H1 (cell line): Measurements from ENCODE around the gene METAP1D. TPM values are rescaled to one million over a fixed set of nuclear protein-coding genes. Genes with fewer than 3 reads are reported as not detected.
A peak's percentile ranks its signal among the peaks of the same experiment; 100 is the strongest.

Experiments
- ASH2L ChIP-seq: fragments of 200-600, 300-600 bp; sonication (generic); IDR thresholded peaks from one replicate; pipeline ENCODE4 v1.7.1; 2017; ENCODE audit warnings: low read length
- BACH1 ChIP-seq: IDR thresholded peaks from 2 replicates; pipeline ENCODE4 v1.6.1; 2012; ENCODE audit warnings: low read length, improper control_type of control experiment
- SUZ12 ChIP-seq: fragments of 200-600 bp; sonication (generic); IDR thresholded peaks from 2 replicates; pipeline ENCODE4 v1.6.1; 2012; ENCODE audit warnings: mild to moderate bottlenecking, inconsistent platforms, low read length, moderate library complexity, mixed read lengths
- polyA plus RNA-seq, 7 experiments: library from polyadenylated mRNA; depleted of rRNA in 3 of 7; stranded (reverse) in 5 of 7; unstranded in 2 of 7; fragments of >200 nt in 5 of 7; fragments of 200-250 nt in 2 of 7; gene quantifications; 1 replicate in 5 of 7; 2 replicates in 1 of 7; 4 replicates in 1 of 7; pipeline versions ENCODE4 v1.2.1 to v1.2.3, GENCODE V29; 2011 to 2013; ENCODE audit warnings: missing spikeins in 2 of 7, mixed read lengths in 2 of 7
- total RNA-seq: library from RNA; stranded (reverse); fragmentation: NEBNext Ultra II Directional; extraction: Animal tissue kit (Norgen Biotek cat#: 25700); gene quantifications from 2 replicates; pipeline ENCODE4 v1.2.1, GENCODE V29; 2021
- TF ChIP-seq, protein P1 (sequence below): fragments of 300-600 bp; sonication (generic); IDR thresholded peaks from 2 replicates; pipeline ENCODE4 v1.7.1; 2012; ENCODE audit warnings: low read length, moderate library complexity, mild to moderate bottlenecking, inconsistent platforms; ENCODE audit not compliant: insufficient replicate concordance

METAP1D gene
- total and polyA plus RNA-seq, 2 of the 8 experiments (the other 6 are each of a cell fraction or from before 2014, with no cell fraction given) = 3.9 to 6.2 TPM

GRCh38 chr2:172109988-172110811 lies 110.4 kb downstream of the METAP1D start (continued):
- TF ChIP-seq, protein P1, sequence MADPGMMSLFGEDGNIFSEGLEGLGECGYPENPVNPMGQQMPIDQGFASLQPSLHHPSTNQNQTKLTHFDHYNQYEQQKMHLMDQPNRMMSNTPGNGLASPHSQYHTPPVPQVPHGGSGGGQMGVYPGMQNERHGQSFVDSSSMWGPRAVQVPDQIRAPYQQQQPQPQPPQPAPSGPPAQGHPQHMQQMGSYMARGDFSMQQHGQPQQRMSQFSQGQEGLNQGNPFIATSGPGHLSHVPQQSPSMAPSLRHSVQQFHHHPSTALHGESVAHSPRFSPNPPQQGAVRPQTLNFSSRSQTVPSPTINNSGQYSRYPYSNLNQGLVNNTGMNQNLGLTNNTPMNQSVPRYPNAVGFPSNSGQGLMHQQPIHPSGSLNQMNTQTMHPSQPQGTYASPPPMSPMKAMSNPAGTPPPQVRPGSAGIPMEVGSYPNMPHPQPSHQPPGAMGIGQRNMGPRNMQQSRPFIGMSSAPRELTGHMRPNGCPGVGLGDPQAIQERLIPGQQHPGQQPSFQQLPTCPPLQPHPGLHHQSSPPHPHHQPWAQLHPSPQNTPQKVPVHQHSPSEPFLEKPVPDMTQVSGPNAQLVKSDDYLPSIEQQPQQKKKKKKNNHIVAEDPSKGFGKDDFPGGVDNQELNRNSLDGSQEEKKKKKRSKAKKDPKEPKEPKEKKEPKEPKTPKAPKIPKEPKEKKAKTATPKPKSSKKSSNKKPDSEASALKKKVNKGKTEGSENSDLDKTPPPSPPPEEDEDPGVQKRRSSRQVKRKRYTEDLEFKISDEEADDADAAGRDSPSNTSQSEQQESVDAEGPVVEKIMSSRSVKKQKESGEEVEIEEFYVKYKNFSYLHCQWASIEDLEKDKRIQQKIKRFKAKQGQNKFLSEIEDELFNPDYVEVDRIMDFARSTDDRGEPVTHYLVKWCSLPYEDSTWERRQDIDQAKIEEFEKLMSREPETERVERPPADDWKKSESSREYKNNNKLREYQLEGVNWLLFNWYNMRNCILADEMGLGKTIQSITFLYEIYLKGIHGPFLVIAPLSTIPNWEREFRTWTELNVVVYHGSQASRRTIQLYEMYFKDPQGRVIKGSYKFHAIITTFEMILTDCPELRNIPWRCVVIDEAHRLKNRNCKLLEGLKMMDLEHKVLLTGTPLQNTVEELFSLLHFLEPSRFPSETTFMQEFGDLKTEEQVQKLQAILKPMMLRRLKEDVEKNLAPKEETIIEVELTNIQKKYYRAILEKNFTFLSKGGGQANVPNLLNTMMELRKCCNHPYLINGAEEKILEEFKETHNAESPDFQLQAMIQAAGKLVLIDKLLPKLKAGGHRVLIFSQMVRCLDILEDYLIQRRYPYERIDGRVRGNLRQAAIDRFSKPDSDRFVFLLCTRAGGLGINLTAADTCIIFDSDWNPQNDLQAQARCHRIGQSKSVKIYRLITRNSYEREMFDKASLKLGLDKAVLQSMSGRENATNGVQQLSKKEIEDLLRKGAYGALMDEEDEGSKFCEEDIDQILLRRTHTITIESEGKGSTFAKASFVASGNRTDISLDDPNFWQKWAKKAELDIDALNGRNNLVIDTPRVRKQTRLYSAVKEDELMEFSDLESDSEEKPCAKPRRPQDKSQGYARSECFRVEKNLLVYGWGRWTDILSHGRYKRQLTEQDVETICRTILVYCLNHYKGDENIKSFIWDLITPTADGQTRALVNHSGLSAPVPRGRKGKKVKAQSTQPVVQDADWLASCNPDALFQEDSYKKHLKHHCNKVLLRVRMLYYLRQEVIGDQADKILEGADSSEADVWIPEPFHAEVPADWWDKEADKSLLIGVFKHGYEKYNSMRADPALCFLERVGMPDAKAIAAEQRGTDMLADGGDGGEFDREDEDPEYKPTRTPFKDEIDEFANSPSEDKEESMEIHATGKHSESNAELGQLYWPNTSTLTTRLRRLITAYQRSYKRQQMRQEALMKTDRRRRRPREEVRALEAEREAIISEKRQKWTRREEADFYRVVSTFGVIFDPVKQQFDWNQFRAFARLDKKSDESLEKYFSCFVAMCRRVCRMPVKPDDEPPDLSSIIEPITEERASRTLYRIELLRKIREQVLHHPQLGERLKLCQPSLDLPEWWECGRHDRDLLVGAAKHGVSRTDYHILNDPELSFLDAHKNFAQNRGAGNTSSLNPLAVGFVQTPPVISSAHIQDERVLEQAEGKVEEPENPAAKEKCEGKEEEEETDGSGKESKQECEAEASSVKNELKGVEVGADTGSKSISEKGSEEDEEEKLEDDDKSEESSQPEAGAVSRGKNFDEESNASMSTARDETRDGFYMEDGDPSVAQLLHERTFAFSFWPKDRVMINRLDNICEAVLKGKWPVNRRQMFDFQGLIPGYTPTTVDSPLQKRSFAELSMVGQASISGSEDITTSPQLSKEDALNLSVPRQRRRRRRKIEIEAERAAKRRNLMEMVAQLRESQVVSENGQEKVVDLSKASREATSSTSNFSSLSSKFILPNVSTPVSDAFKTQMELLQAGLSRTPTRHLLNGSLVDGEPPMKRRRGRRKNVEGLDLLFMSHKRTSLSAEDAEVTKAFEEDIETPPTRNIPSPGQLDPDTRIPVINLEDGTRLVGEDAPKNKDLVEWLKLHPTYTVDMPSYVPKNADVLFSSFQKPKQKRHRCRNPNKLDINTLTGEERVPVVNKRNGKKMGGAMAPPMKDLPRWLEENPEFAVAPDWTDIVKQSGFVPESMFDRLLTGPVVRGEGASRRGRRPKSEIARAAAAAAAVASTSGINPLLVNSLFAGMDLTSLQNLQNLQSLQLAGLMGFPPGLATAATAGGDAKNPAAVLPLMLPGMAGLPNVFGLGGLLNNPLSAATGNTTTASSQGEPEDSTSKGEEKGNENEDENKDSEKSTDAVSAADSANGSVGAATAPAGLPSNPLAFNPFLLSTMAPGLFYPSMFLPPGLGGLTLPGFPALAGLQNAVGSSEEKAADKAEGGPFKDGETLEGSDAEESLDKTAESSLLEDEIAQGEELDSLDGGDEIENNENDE = no peak
- peak; percentile 31 for TF ChIP-seq ASH2L
- TF ChIP-seq SUZ12 = peak; percentile 89
- no peak for TF ChIP-seq BACH1
